GM21825 (cell line): Measurements from ENCODE around the gene PODXL2.
"Not testable (repeated sequence)": the region's sequence is repeated elsewhere in the genome, so short reads cannot be mapped to it uniquely, and the experiment has no call there.

Source experiments
- ATAC-seq: cut with Tn5 transposase; IDR thresholded peaks from one replicate; pipeline ENCODE4 v1.9.1; 2021; ENCODE audit warnings: mild to moderate bottlenecking, moderate library complexity; ENCODE audit not compliant: unreplicated experiment

PODXL2 gene

DNA sequence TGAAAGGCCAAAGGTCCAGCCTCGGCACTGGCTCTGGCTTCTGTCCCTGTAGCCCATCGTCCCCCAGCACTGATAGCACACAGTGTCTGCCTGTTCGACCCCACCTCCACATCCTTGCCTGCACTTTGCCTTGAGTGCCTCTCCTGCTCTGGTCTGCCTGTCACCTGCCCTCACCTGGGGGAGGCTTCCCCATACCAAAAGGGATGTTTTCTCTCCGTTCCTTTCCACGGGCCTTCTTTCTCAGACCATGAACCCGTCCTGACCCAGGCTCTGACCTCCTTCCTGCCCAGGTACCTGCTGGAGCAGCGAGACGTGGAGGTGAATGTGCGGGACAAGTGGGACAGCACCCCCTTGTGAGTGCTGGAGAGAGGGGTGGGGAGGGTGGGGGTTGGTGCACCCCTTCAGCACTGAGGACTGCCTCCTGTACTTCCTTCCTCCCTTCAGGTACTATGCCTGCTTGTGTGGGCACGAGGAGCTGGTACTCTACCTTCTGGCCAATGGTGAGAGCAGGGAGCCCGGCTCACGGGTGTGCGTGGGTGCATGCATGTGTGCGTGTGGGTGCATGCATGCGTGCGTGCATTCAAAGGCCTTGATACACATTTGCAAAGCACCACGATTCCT lies 45.2 kb downstream of the PODXL2 start:
- ATAC-seq, result no peak

DNA sequence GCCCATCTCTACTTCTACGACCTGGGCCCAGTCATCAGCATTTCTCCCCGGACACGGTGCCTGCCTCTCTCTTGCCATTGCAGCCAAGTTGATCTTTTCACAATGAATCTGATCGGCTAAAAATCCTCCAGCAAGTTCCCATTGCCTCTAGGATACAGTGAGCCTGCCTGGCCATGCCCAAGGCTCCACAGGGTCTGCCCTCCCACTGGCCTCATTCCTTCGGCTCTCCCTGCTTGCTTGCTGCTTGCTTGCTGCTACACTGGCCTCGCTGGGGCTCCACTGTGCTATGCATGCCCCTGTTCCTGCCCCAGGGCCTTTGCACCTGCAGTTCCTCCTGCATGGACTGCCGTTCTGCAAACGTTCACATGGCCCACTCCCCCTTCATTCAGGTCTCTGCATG lies 45.8 kb downstream of the PODXL2 start:
- ATAC-seq, result no peak

- ATAC-seq, result no peak
Observed at GRCh38 chr3:127675651-127676391, 46.8 kb downstream of the PODXL2 start.

DNA sequence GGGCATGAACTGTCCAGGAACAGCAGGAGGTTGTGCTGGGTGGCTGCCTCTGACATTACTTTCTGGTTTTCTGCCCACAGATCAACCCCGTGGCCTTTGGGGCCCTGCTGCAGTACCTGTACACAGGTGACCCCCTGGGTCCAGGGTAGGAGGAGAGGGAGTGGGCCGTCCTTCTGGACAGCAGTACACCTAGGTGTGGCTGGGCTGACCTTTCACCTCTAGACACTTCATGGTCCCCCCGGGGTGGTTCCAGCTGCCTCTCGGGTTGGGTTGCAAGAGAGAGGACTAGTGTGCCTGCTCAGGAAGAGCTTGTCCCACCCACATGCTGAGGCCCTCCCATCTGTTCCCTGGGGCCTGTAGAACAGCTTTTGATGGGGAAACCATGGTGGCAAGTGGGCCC lies 47.5 kb downstream of the PODXL2 start:
- no peak for ATAC-seq

- no peak for ATAC-seq
Observed at GRCh38 chr3:127676921-127677351, 48.0 kb downstream of the PODXL2 start.

GRCh38 chr3:127677541-127678314 lies 48.7 kb downstream of the PODXL2 start:
- ATAC-seq, result no peak

DNA sequence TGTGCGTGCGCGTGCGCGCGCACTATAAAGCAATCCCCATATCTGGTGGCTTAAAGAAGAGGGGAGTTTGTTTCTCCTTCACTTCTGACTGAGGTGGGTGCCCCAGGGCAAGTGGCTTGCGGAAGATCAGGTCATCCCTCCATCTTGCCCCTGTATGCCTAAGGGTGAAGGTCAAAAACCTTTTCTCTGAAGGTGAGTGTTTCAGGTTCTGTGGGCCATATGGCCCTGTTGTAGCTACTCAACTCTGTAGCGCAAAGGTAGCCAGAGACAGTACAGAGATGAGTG lies 49.3 kb downstream of the PODXL2 start:
- no peak for ATAC-seq

- ATAC-seq, result no peak
Observed at GRCh38 chr3:127678611-127679533, 49.9 kb downstream of the PODXL2 start.

- no peak for ATAC-seq
Observed at GRCh38 chr3:127679534-127680145, 50.7 kb downstream of the PODXL2 start.

DNA sequence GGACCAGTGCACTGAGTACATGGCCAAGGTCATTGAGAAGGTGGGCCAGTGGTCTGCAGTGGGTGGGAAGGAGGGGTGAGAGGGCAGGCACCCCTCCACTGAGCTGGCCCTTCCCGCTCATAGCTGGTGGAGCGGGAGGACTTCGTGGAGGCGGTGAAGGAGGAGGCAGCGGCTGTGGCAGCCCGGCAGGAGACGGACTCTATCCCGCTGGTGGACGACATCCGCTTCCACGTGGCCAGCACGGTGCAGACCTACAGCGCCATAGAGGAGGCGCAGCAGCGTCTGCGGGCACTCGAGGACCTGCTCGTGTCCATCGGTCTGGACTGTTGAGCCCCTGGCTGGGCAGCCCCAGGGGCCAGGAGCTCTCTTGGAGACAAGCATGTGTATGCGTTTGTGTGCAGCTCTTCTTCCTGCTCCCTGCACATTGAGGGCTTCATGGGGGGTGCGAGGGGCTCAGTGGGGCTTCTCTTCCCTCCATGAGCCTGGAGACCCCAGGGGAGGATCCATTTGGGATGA lies 51.2 kb downstream of the PODXL2 start:
- no peak for ATAC-seq

DNA sequence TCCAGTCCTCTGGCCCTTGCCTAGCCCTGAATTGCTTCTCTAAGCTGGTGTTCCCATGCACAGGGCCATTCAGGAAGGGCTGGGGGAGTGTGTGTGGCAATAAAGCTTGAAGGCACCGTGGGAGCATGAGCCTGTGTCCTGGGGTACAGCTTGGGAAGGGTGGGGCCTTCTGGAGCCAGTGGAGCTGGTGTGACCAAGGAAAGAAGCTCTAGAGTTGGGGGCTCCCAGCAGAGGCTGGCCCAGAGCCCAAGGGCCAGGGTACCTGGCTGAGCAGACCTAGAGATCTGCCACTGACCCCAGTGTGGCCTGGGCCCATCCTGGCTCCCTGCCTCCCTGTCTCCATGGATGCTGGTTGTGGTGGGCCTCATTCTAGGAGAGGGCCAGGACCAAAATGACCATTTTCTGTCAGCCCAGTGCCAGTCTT lies 51.8 kb downstream of the PODXL2 start:
- no peak for ATAC-seq

GRCh38 chr3:127682175-127682554 lies 53.2 kb downstream of the PODXL2 start:
- ATAC-seq, result not testable (repeated sequence)

DNA sequence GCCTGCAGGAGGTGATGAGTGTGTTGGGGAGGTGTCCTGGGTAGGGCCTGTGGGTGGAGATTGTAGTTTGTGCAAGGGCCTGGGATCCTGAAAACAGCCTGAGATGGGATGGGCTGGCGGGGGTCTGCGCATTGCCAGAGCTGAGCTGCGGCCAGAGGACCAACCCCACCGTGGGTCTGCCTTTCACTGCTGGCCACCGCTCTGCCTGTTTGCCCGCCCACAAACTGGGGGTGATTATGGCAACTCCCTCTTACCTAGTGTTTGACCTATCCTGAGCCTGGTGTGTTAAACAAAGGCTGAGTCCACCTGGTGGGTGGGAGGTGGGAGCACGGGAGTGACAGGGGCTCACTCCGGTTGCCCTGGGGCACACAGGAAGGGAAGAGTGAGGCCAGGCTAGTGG lies 53.6 kb downstream of the PODXL2 start:
- no peak for ATAC-seq

- no peak for ATAC-seq
Observed at GRCh38 chr3:127684871-127685707, 56.1 kb downstream of the PODXL2 start.

DNA sequence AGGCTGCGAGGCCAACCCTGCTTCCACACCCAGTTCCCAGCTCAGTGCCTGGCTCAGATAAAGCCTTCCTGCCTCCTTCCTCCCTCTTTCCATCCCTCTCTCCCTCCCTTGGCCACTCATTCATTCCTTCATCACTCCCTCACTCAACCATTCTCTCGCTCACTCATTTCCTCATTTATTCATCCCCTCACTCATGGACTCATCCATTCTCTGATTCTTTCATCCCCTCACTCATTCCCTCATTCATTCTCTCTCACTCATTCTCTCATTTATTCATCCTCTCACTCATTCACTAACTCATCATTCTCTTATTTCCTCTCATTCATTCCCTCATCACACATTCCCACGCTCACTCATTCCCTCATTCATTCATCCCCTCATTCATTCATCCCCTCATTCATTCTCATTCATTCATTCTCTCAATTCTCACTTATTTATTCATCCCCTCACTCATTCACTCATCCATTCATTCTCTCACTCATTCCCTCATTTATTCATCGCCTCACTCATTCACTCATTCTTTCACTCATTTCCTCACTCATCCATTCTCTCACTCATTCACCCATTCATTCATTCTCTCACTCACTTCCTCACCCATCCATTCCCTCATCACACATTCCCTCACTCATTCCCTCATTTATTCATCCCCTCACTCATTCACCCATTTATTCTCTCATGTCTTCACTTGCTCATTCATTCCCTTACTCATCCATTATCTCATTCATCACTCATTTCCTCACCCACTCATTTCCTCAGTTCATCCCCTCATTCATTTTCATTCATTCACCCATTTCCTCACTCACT lies 56.9 kb downstream of the PODXL2 start:
- no peak for ATAC-seq

DNA sequence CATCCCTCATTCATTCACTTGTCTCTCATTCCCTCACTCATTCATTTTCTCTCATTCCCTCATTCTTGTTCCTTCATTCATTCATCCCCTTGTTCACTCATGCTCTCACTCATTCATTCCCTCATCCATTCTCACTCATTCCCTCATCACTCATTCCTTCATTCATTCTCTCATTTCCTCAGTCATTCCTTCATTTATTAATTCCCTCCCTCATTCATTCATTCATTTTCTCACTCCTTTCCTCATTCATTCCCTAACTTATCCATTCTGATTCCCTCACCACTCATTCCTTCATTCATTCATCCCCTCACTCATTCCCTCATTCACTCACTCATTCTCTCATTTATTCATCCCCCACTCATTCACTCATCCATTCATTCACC lies 57.5 kb downstream of the PODXL2 start:
- no peak for ATAC-seq

DNA sequence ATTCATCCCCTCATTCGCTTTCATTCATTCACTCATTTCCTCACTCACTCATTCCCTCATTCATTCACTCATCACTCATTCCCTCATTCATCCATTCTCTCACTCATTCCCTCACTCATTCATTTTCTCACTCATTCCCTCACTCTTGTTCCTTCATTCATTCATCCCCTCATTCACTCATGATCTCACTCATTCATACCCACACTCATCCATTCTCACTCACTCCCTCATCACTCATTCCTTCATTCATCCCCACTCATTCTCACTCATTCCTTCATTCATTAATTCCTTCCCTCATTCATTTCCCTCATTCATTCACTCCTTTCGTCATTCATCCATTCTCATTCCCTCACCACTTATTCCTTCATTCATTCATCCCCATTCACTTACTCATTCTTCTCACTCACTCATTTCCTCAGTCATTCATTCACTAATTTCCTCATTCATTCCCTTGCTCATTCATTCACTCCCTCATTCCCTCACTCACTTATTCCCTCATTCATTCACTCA lies 58.3 kb downstream of the PODXL2 start:
- no peak for ATAC-seq

GRCh38 chr3:127688022-127688415 lies 59.0 kb downstream of the PODXL2 start:
- no peak for ATAC-seq
